ENCODE measurements around the gene AHCYL2. TPM values are rescaled to one million over a fixed set of nuclear protein-coding genes. Genes with fewer than 3 reads are reported as not detected.

The AHCYL2 gene
- total RNA-seq, 4 donors from 2014 or later: 83.2 to 149 (median 101) TPM

DNA sequence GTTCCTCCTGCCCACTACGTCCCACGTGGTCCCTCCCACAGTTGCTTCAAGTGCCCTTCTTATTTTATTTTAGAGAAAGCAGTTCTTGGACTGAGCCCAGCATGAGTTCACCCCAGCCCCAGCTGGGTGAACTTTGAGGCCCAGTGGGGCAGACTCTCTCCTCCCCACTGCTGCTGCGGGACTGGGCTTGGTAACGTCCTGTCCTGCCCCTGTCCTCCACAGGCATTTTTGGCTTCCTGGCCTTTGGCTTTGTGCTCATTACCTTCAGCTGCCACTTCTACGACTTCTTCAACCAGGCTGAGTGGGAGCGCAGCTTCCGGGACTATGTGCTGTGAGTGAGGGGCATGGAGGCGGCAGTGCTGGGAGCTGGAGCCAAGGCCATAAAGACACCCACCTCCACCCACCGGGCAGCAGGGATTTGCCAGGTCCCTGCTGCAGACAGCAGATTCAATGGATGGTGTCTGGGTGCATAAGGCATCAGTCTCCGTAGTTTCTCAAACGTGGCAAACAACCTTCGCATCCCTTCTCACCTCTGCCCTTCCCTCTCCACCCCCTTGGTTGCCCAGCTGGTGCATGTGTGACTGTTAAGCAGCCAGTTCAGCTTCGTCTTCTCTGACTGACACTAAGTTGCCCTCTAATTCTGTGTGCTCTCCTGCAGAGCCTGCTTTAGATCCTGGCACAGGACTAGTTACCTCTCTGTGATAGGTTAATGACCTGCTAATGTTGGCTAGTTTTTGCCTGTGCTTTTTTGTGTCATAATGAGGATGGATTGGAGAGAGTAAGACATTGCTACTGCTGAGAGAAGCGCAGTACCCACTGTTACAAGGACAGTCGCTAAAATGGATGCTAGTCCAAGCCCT, 15.5 kb upstream of the AHCYL2 start:
- H3K27ac ChIP-seq: no peak overlapping the region
- H3K36me3 ChIP-seq: peaks cover 0 to 2% of the 10 kb centered on the region in 2 donors
- H3K4me3 ChIP-seq (replicated peaks in 1 of 3): no peak overlapping the region
- intact Hi-C loops (cut with DNase I): no loop called here
- WGBS, 2 donors: 78 to 87% methylated on average over 13 to 15 of the region's 15 CpGs
- DNase-seq: peak in 1 of 2 donors; percentile 46
- no peaks in the 10 kb centered on the region for H3K27me3 ChIP-seq
- H3K4me1 ChIP-seq: no peaks in the 10 kb centered on the region
- TF ChIP-seq, protein P1, sequence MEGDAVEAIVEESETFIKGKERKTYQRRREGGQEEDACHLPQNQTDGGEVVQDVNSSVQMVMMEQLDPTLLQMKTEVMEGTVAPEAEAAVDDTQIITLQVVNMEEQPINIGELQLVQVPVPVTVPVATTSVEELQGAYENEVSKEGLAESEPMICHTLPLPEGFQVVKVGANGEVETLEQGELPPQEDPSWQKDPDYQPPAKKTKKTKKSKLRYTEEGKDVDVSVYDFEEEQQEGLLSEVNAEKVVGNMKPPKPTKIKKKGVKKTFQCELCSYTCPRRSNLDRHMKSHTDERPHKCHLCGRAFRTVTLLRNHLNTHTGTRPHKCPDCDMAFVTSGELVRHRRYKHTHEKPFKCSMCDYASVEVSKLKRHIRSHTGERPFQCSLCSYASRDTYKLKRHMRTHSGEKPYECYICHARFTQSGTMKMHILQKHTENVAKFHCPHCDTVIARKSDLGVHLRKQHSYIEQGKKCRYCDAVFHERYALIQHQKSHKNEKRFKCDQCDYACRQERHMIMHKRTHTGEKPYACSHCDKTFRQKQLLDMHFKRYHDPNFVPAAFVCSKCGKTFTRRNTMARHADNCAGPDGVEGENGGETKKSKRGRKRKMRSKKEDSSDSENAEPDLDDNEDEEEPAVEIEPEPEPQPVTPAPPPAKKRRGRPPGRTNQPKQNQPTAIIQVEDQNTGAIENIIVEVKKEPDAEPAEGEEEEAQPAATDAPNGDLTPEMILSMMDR (IDR thresholded peaks at IDR 0.05): no peak
- TF ChIP-seq POLR2A (IDR thresholded peaks at IDR 0.05): no peak
- no peaks in the 10 kb centered on the region for H3K9me3 ChIP-seq

DNA sequence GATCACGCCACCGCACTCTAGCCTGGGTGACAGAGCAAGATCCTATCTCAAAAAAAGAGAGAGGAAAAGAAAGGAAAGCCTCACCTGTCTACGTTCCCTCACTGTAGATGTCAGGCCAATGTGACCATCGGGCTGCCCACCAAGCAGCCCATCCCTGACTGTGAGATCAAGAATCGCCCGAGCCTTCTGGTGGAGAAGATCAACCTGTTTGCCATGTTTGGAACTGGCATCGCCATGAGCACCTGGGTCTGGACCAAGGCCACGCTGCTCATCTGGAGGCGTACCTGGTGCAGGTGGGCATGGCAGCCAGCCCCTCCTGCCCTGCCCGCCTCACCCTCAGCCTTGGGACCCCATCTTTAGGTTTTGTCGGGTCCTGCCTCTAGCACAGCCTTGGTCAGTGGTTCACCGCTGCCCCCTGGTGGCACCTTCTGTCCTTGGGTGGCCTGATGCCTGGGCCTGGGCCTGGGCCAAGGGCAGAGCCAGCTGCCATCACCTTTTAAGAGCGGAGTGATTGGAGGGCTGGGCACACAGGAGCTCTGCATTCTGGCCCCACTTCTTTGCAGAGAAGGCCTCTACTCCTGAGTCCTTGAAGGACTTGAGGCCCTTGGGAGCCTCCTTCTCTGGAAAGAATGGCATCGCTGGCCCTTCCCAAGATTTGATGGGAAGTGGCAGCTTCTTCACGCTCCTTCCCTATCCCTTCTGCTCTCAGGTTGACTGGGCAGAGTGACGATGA, 14.4 kb upstream of the AHCYL2 start:
- WGBS, 2 donors: 61 to 85% methylated on average over 11 of the region's 16 CpGs
- peaks cover 0 to 2% of the 10 kb centered on the region in 2 donors for H3K36me3 ChIP-seq

DNA sequence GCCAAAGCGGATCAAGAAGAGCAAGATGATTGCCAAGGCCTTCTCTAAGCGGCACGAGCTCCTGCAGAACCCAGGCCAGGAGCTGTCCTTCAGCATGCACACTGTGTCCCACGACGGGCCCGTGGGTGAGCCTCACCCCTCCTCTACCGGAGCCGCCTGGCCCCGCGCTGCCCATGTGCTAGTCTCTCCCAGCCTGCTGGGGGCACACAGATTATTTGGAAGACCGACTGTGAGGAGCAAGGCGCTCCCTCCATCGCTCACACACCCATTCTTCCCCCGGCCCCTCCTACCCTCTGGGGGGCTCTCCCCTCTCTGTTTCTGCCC, 13.9 kb upstream of the AHCYL2 start:
- Histone ChIP-seq H3K4me3 (replicated peaks in 1 of 3) (no peak overlapping the region), H3K36me3 (peaks cover 0 to 2% of the 10 kb centered on the region in 2 donors), H3K4me1 (peaks cover 0 to 6% of the 10 kb centered on the region in 2 donors), H3K27ac (no peak overlapping the region), H3K27me3 (no peaks in the 10 kb centered on the region), H3K9me3 (no peaks in the 10 kb centered on the region)
- no peak for DNase-seq
- intact Hi-C loops (cut with DNase I): loop anchor here (5.0 kb wide), 2 partner anchors 49 to 309 kb away; no protein-coding TSS in a partner anchor
- TF ChIP-seq, protein P1 (IDR thresholded peaks at IDR 0.05): no peak
- TF ChIP-seq POLR2A (IDR thresholded peaks at IDR 0.05): no peak
- 88 to 94% methylated on average over 10 to 14 of the region's 14 CpGs for WGBS, 2 donors

More for the DNA sequence above, 14.4 kb upstream of the AHCYL2 start:
- no peak for TF ChIP-seq POLR2A (IDR thresholded peaks at IDR 0.05)
- TF ChIP-seq, protein P1 (IDR thresholded peaks at IDR 0.05): peak; percentile 54 to 93 (median 86)
- H3K9me3 ChIP-seq: no peaks in the 10 kb centered on the region
- H3K4me3 ChIP-seq (replicated peaks in 1 of 3): no peak overlapping the region
- peaks cover 0 to under 1% of the 10 kb centered on the region in 2 donors for H3K4me1 ChIP-seq
- no peak overlapping the region for H3K27ac ChIP-seq
- DNase-seq: peak; percentile 84 to 87
- no peaks in the 10 kb centered on the region for H3K27me3 ChIP-seq
- intact Hi-C loops (cut with DNase I): loop anchor here (5.0 kb wide), 2 partner anchors 48 to 308 kb away; no protein-coding TSS in a partner anchor

DNA sequence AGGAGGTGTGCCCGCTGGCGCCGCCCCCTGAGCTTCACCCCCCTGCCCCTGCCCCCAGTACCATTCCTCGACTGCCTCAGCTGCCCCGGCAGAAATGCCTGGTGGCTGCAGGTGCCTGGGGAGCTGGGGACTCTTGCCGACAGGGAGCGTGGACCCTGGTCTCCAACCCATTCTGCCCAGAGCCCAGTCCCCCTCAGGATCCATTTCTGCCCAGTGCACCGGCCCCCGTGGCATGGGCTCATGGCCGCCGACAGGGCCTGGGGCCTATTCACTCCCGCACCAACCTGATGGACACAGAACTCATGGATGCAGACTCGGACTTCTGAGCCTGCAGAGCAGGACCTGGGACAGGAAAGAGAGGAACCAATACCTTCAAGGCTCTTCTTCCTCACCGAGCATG, 12.7 kb upstream of the AHCYL2 start:
- no peaks in the 10 kb centered on the region for H3K27me3 ChIP-seq
- H3K9me3 ChIP-seq: no peaks in the 10 kb centered on the region
- intact Hi-C loops (cut with DNase I): loop anchor here (5.0 kb wide), 2 partner anchors 50 to 310 kb away; no protein-coding TSS in a partner anchor
- peaks cover 0 to 2% of the 10 kb centered on the region in 2 donors for H3K36me3 ChIP-seq
- H3K4me3 ChIP-seq (replicated peaks in 1 of 3): no peak overlapping the region
- peaks cover 0 to 6% of the 10 kb centered on the region in 2 donors for H3K4me1 ChIP-seq
- H3K27ac ChIP-seq: no peak overlapping the region
- no peak for TF ChIP-seq POLR2A (IDR thresholded peaks at IDR 0.05)
- 92 to 94% methylated on average over 12 to 14 of the region's 14 CpGs for WGBS, 2 donors
- DNase-seq: no peak

DNA sequence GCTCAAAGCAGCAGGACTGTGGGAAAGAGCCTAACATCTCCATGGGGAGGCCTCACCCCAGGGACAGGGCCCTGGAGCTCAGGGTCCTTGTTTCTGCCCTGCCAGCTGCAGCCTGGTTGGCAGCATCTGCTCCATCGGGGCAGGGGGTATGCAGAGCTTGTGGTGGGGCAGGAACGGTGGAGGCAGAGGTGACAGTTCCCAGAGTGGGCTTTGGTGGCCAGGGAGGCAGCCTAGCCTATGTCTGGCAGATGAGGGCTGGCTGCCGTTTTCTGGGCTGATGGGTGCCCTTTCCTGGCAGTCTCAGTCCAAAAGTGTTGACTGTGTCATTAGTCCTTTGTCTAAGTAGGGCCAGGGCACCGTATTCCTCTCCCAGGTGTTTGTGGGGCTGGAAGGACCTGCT, 12.2 kb upstream of the AHCYL2 start:
- H3K27ac ChIP-seq: no peak overlapping the region
- WGBS, 2 donors: 85 to 90% methylated on average over 2 to 4 of the region's 4 CpGs
- DNase-seq: no peak
- H3K9me3 ChIP-seq: no peaks in the 10 kb centered on the region
- H3K36me3 ChIP-seq: peaks cover 0 to 2% of the 10 kb centered on the region in 2 donors
- TF ChIP-seq, protein P1 (IDR thresholded peaks at IDR 0.05): no peak
- no peak for TF ChIP-seq POLR2A (IDR thresholded peaks at IDR 0.05)
- intact Hi-C loops (cut with DNase I): loop anchor here (5.0 kb wide), 2 partner anchors 50 to 310 kb away; no protein-coding TSS in a partner anchor
- H3K27me3 ChIP-seq: no peaks in the 10 kb centered on the region
- H3K4me3 ChIP-seq (replicated peaks in 1 of 3): no peak overlapping the region
- H3K4me1 ChIP-seq: peaks cover 0 to 6% of the 10 kb centered on the region in 2 donors
